Adrenal gland (tissue), 5 donors: ENCODE results near the gene TNFRSF17.

ENCODE experiments used
- POLR2A ChIP-seq, 2 donors: fragments of 450-650 bp; IDR thresholded peaks; one replicate each; pipeline ENCODE4 v1.6.1; 2017; ENCODE audit warnings: antibody characterized with exemption in 2 of 2, mild to moderate bottlenecking in 2 of 2, moderate library complexity in 1 of 2
- TF ChIP-seq, protein P1 (sequence below), 6 experiments: fragments of 450-650 bp in 4 of 6; fragments of 200-600 bp in 2 of 6; sonication (generic) in 1 of 6; IDR thresholded peaks; 1 replicate in 5 of 6; 2 replicates in 1 of 6; pipeline versions ENCODE4 v1.5.1 to v1.8.0; 2016 to 2021; ENCODE audit warnings: antibody characterized with exemption in 6 of 6, mild to moderate bottlenecking in 2 of 6, moderate library complexity in 1 of 6
- donor health status: DM: no; HTN: no; CAD: no.

GRCh38 chr16:11988258-11988978 is 23.4 kb downstream of the TNFRSF17 start:
- no peak for TF ChIP-seq POLR2A (IDR thresholded peaks at IDR 0.05)
- TF ChIP-seq, protein P1, sequence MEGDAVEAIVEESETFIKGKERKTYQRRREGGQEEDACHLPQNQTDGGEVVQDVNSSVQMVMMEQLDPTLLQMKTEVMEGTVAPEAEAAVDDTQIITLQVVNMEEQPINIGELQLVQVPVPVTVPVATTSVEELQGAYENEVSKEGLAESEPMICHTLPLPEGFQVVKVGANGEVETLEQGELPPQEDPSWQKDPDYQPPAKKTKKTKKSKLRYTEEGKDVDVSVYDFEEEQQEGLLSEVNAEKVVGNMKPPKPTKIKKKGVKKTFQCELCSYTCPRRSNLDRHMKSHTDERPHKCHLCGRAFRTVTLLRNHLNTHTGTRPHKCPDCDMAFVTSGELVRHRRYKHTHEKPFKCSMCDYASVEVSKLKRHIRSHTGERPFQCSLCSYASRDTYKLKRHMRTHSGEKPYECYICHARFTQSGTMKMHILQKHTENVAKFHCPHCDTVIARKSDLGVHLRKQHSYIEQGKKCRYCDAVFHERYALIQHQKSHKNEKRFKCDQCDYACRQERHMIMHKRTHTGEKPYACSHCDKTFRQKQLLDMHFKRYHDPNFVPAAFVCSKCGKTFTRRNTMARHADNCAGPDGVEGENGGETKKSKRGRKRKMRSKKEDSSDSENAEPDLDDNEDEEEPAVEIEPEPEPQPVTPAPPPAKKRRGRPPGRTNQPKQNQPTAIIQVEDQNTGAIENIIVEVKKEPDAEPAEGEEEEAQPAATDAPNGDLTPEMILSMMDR (IDR thresholded peaks at IDR 0.05): no peak
